HEK293 (cell line): Measurements from ENCODE around the gene IFNA5.

ENCODE experiments used
- CTCF ChIA-PET: fragments of 350-600 bp; formaldehyde crosslinking; extraction: SDS; loops from one replicate; lab custom pipeline; 2021; ENCODE audit warnings: antibody characterized with exemption; lab: Yijun Ruan, JAX
- POLR2A ChIA-PET: fragments of 300-600 bp; formaldehyde crosslinking; extraction: SDS; loops from one replicate; lab custom pipeline; 2020; ENCODE audit warnings: antibody characterized with exemption, inconsistent platforms; lab: Yijun Ruan, JAX
- H3K27ac ChIP-seq: fragments of 200-500 bp; sonication (Bioruptor generic); 2 replicates; pipeline ENCODE4 v1.5.1; 2014; ENCODE audit warnings: low read depth, low read length, control low read depth, inconsistent platforms; ENCODE audit errors: extremely low read depth
- H3K36me3 ChIP-seq, 2 experiments: fragments of 200-500 bp in 1 of 2; sonication (Bioruptor generic) in 1 of 2; 1 replicate in 1 of 2; 2 replicates in 1 of 2; pipeline ENCODE4 v1.5.1; 2014 to 2017; ENCODE audit warnings: inconsistent platforms in 2 of 2, low read length in 2 of 2; ENCODE audit not compliant: control insufficient read depth in 2 of 2, insufficient read depth in 1 of 2
- H3K4me1 ChIP-seq: fragments of 200-500 bp; sonication (Bioruptor generic); 2 replicates; pipeline ENCODE4 v1.5.1; 2014; ENCODE audit warnings: mild to moderate bottlenecking, low read length, inconsistent platforms; ENCODE audit not compliant: control insufficient read depth, insufficient read depth
- H3K4me3 ChIP-seq: 2 replicates; pipeline ENCODE4 v1.5.1; 2011; ENCODE audit warnings: low read depth, mild to moderate bottlenecking, control low read depth, low read length, moderate library complexity
- H3K9me3 ChIP-seq: fragments of 200-500 bp; sonication (Bioruptor generic); 2 replicates; pipeline ENCODE4 v1.5.1; 2014; ENCODE audit warnings: low read depth, low read length, inconsistent platforms; ENCODE audit not compliant: control insufficient read depth, insufficient read depth
- BCL11A ChIP-seq: fragments of 450-650 bp; formaldehyde crosslinking; IDR thresholded peaks from 2 replicates; pipeline ENCODE4 v1.5.1; 2016; ENCODE audit warnings: low read depth, missing biosample characterization, missing genetic modification characterization
- GLI2 ChIP-seq: fragments of 450-650 bp; formaldehyde crosslinking; IDR thresholded peaks from 2 replicates; pipeline ENCODE4; 2017; ENCODE audit warnings: missing biosample characterization, missing genetic modification characterization, low read depth, borderline replicate concordance
- HOXD13 ChIP-seq: sonication (generic); formaldehyde crosslinking; IDR thresholded peaks from 2 replicates; pipeline ENCODE4 v1.8.0; 2022; ENCODE audit warnings: missing genetic modification reagents, borderline replicate concordance
- KLF16 ChIP-seq: fragments of 450-650 bp; formaldehyde crosslinking; IDR thresholded peaks from 2 replicates; pipeline ENCODE4 v1.5.1; 2017; ENCODE audit warnings: missing biosample characterization, missing genetic modification characterization
- MEIS1 ChIP-seq: sonication (generic); formaldehyde crosslinking; IDR thresholded peaks from 2 replicates; pipeline ENCODE4 v1.8.1; 2022; ENCODE audit warnings: missing genetic modification reagents, mild to moderate bottlenecking, borderline replicate concordance
- SETDB1 ChIP-seq: IDR thresholded peaks from one replicate; pipeline ENCODE4 v1.6.1; 2017; ENCODE audit warnings: mild to moderate bottlenecking, low read length, moderate library complexity, mixed read lengths; ENCODE audit not compliant: insufficient read length
- SP7 ChIP-seq: fragments of 450-650 bp; formaldehyde crosslinking; IDR thresholded peaks from 2 replicates; pipeline ENCODE4 v1.5.1; 2016; ENCODE audit warnings: missing biosample characterization, missing genetic modification characterization
- WT1 ChIP-seq: fragments of 450-650 bp; formaldehyde crosslinking; IDR thresholded peaks from 2 replicates; pipeline ENCODE4 v1.5.1; 2016; ENCODE audit warnings: missing biosample characterization, missing genetic modification characterization
- ZBTB20 ChIP-seq: fragments of 450-650 bp; formaldehyde crosslinking; IDR thresholded peaks from 2 replicates; pipeline ENCODE4 v1.5.1; 2016; ENCODE audit warnings: missing biosample characterization, missing genetic modification characterization
- ZBTB7A ChIP-seq: fragments of 450-650 bp; formaldehyde crosslinking; IDR thresholded peaks from 2 replicates; pipeline ENCODE4 v1.5.1; 2016; ENCODE audit warnings: low read depth, missing biosample characterization, missing genetic modification characterization
- ZFHX2 ChIP-seq: fragments of 450-650 bp; formaldehyde crosslinking; conservative IDR thresholded peaks from 2 replicates; pipeline ENCODE4 v1.5.1; 2016; ENCODE audit warnings: missing biosample characterization, missing genetic modification characterization
- ZFP37 ChIP-seq: fragments of 450-650 bp; formaldehyde crosslinking; IDR thresholded peaks from 2 replicates; pipeline ENCODE4 v1.5.1; 2016; ENCODE audit warnings: missing biosample characterization, missing genetic modification characterization
- ZNF121 ChIP-seq: fragments of 450-650 bp; formaldehyde crosslinking; IDR thresholded peaks from 2 replicates; pipeline ENCODE4 v1.5.1; 2016; ENCODE audit warnings: missing biosample characterization, missing genetic modification characterization
- ZNF148 ChIP-seq: fragments of 450-650 bp; formaldehyde crosslinking; IDR thresholded peaks from 2 replicates; pipeline ENCODE4 v1.5.0; 2017; ENCODE audit warnings: missing biosample characterization, missing genetic modification characterization, borderline replicate concordance
- ZNF18 ChIP-seq: fragments of 450-650 bp; formaldehyde crosslinking; IDR thresholded peaks from 2 replicates; pipeline ENCODE4 v1.5.1; 2016; ENCODE audit warnings: missing biosample characterization, missing genetic modification characterization
- ZNF214 ChIP-seq: fragments of 450-650 bp; formaldehyde crosslinking; IDR thresholded peaks from 2 replicates; pipeline ENCODE4 v1.5.1; 2017; ENCODE audit warnings: missing biosample characterization, mild to moderate bottlenecking, missing genetic modification characterization, borderline replicate concordance
- ZNF24 ChIP-seq: fragments of 450-650 bp; formaldehyde crosslinking; IDR thresholded peaks from 2 replicates; pipeline ENCODE4 v1.5.1; 2016; ENCODE audit warnings: missing biosample characterization, missing genetic modification characterization
- ZNF302 ChIP-seq: fragments of 450-650 bp; formaldehyde crosslinking; IDR thresholded peaks from 2 replicates; pipeline ENCODE4 v1.5.1; 2016; ENCODE audit warnings: missing biosample characterization, missing genetic modification characterization, low read depth
- ZNF350 ChIP-seq: fragments of 450-650 bp; formaldehyde crosslinking; IDR thresholded peaks from 2 replicates; pipeline ENCODE4 v1.5.0; 2017; ENCODE audit warnings: missing biosample characterization, mild to moderate bottlenecking, missing genetic modification characterization
- ZNF394 ChIP-seq: fragments of 450-650 bp; formaldehyde crosslinking; IDR thresholded peaks from 2 replicates; pipeline ENCODE4 v1.5.1; 2016; ENCODE audit warnings: missing biosample characterization, missing genetic modification characterization, mild to moderate bottlenecking, moderate library complexity, borderline replicate concordance
- ZNF416 ChIP-seq: fragments of 450-650 bp; formaldehyde crosslinking; IDR thresholded peaks from 2 replicates; pipeline ENCODE4 v1.5.1; 2016; ENCODE audit warnings: missing biosample characterization, missing genetic modification characterization
- ZNF426 ChIP-seq: fragments of 450-650 bp; formaldehyde crosslinking; IDR thresholded peaks from 2 replicates; pipeline ENCODE4 v1.5.1; 2017; ENCODE audit warnings: missing biosample characterization, missing genetic modification characterization, mild to moderate bottlenecking, inconsistent platforms, moderate library complexity
- ZNF555 ChIP-seq: fragments of 450-650 bp; formaldehyde crosslinking; conservative IDR thresholded peaks from 2 replicates; pipeline ENCODE4 v1.5.1; 2017; ENCODE audit warnings: missing biosample characterization, mild to moderate bottlenecking, missing genetic modification characterization, inconsistent platforms
- ZNF560 ChIP-seq: fragments of 450-650 bp; formaldehyde crosslinking; IDR thresholded peaks from 2 replicates; pipeline ENCODE4 v1.5.1; 2017; ENCODE audit warnings: missing biosample characterization, missing genetic modification characterization, borderline replicate concordance
- ZNF571 ChIP-seq: fragments of 450-650 bp; formaldehyde crosslinking; IDR thresholded peaks from 2 replicates; pipeline ENCODE4 v1.5.0; 2017; ENCODE audit warnings: missing biosample characterization, missing genetic modification characterization
- ZNF621 ChIP-seq: fragments of 450-650 bp; formaldehyde crosslinking; IDR thresholded peaks from 2 replicates; pipeline ENCODE4 v1.5.1; 2017; ENCODE audit warnings: missing biosample characterization, missing genetic modification characterization
- ZNF639 ChIP-seq: fragments of 450-650 bp; formaldehyde crosslinking; IDR thresholded peaks from 2 replicates; pipeline ENCODE4 v1.5.1; 2016; ENCODE audit warnings: missing biosample characterization, missing genetic modification characterization
- ZNF747 ChIP-seq: fragments of 450-650 bp; formaldehyde crosslinking; IDR thresholded peaks from 2 replicates; pipeline ENCODE4 v1.5.1; 2016; ENCODE audit warnings: missing biosample characterization, missing genetic modification characterization
- ZNF76 ChIP-seq: fragments of 450-650 bp; formaldehyde crosslinking; IDR thresholded peaks from 2 replicates; pipeline ENCODE4; 2016; ENCODE audit warnings: low read depth, missing biosample characterization, missing genetic modification characterization, borderline replicate concordance
- ZNF785 ChIP-seq: fragments of 450-650 bp; formaldehyde crosslinking; IDR thresholded peaks from 2 replicates; pipeline ENCODE4 v1.5.1; 2016; ENCODE audit warnings: missing biosample characterization, missing genetic modification characterization
- ZNF837 ChIP-seq: fragments of 450-650 bp; formaldehyde crosslinking; IDR thresholded peaks from 2 replicates; pipeline ENCODE4 v1.5.1; 2016; ENCODE audit warnings: missing biosample characterization, missing genetic modification characterization
- ZXDB ChIP-seq: fragments of 450-650 bp; formaldehyde crosslinking; IDR thresholded peaks from 2 replicates; pipeline ENCODE4 v1.5.1; 2016; ENCODE audit warnings: missing biosample characterization, missing genetic modification characterization

Gene IFNA5

GRCh38 chr9:21268347-21268657 is 36.8 kb downstream of the IFNA5 start:
- H3K4me1 ChIP-seq: no peaks in the 10 kb centered on the region
- no peaks in the 10 kb centered on the region for H3K9me3 ChIP-seq
- TF ChIP-seq ZNF394 (tag by site-specific recombination) (no peak), ZBTB20 (no peak), ZNF426 (tag by site-specific recombination) (no peak), ZNF639 (tag by site-specific recombination) (no peak), ZXDB (tag by site-specific recombination) (no peak), ZNF121 (tag by site-specific recombination) (no peak), MEIS1 (no peak), ZNF148 (tag by site-specific recombination) (no peak), ZNF785 (no peak), HOXD13 (CRISPR knock-in tag) (no peak), SP7 (tag by site-specific recombination) (no peak), ZNF18 (no peak)
- TF ChIP-seq, all 188 proteins: peak for 0
- ChIA-PET CTCF (interaction anchor here (0.5 to 1.8 kb wide), 6 partner anchors 15 to 421 kb away, joined by 3 to 7 read pairs (median 5); no protein-coding TSS in a partner anchor), POLR2A (no interaction called here)
- Histone ChIP-seq H3K27ac (no peak overlapping the region), H3K4me3 (no peak overlapping the region), H3K36me3 (no peaks in the 10 kb centered on the region)

- Histone ChIP-seq H3K27ac (no peak overlapping the region), H3K4me3 (no peak overlapping the region), H3K36me3 (no peaks in the 10 kb centered on the region), H3K9me3 (no peaks in the 10 kb centered on the region), H3K4me1 (no peaks in the 10 kb centered on the region)
- ChIA-PET POLR2A (no interaction called here), CTCF (interaction anchor here (0.6 to 1.8 kb wide), 5 partner anchors 14 to 421 kb away, joined by 3 to 7 read pairs (median 6); no protein-coding TSS in a partner anchor)
- TF ChIP-seq ZBTB7A (tag by site-specific recombination) (no peak), ZNF555 (tag by site-specific recombination) (no peak), WT1 (no peak), ZNF621 (tag by site-specific recombination) (no peak), ZNF416 (tag by site-specific recombination) (no peak), ZNF76 (tag by site-specific recombination) (no peak), BCL11A (no peak), ZFHX2 (no peak), KLF16 (no peak), ZNF350 (tag by site-specific recombination) (no peak), ZFP37 (tag by site-specific recombination) (no peak), GLI2 (tag by site-specific recombination) (no peak), ZNF214 (no peak), ZNF747 (tag by site-specific recombination) (no peak), ZNF837 (tag by site-specific recombination) (no peak), ZNF24 (tag by site-specific recombination) (no peak), SETDB1 (no peak), ZNF560 (no peak), ZNF302 (tag by site-specific recombination) (no peak), ZNF571 (tag by site-specific recombination) (no peak)
These were observed 37.4 kb downstream of the IFNA5 start for GRCh38 chr9:21267485-21268346.
